Measurements from ENCODE around the gene NANS. TPM values are rescaled to one million over a fixed set of nuclear protein-coding genes. Genes with fewer than 3 reads are reported as not detected.
"Not testable (repeated sequence)": the region's sequence is repeated elsewhere in the genome, so short reads cannot be mapped to it uniquely, and the experiment has no call there.

NANS gene
- total RNA-seq, result 72.8 and 77.8 TPM in 2 replicates

- peak; percentile 91 to 98 for DNase-seq (ENCODE audit: low read depth in 2 of 2)
These were observed at the start of gene NANS for GRCh38 chr9:98056269-98057137. TSS of gene NANS (plus strand) at chr9:98056732. CDS start at chr9:98056809, 77 bp downstream.

GRCh38 chr9:98007251-98007928 is 49.1 kb upstream of the NANS start:
- DNase-seq (ENCODE audit: low read depth in 2 of 2), result peak; percentile 65 to 73

GRCh38 chr9:98008764-98009163 is 47.8 kb upstream of the NANS start:
- DNase-seq (ENCODE audit: low read depth in 2 of 2), result peak in 1 of 2 donors; percentile 27

GRCh38 chr9:98009437-98009836 is 47.1 kb upstream of the NANS start:
- DNase-seq (ENCODE audit: low read depth in 2 of 2), result no peak

- DNase-seq (ENCODE audit: low read depth in 2 of 2), result peak; percentile 78 to 91
These were observed 46.6 kb upstream of the NANS start for GRCh38 chr9:98009936-98010335.

GRCh38 chr9:98010445-98010844 is 46.1 kb upstream of the NANS start:
- DNase-seq (ENCODE audit: low read depth in 2 of 2), result peak; percentile 22 to 82

- no peak for DNase-seq (ENCODE audit: low read depth in 2 of 2)
These were observed 45.4 kb upstream of the NANS start for GRCh38 chr9:98011122-98011521.

GRCh38 chr9:98016137-98016680 is 40.3 kb upstream of the NANS start:
- DNase-seq (ENCODE audit: low read depth in 2 of 2), result no peak

- DNase-seq (ENCODE audit: low read depth in 2 of 2), result no peak
These were observed 39.2 kb upstream of the NANS start for GRCh38 chr9:98017306-98017705.

GRCh38 chr9:98018347-98018746 is 38.2 kb upstream of the NANS start:
- no peak for DNase-seq (ENCODE audit: low read depth in 2 of 2)

GRCh38 chr9:98019098-98019497 is 37.4 kb upstream of the NANS start:
- DNase-seq (ENCODE audit: low read depth in 2 of 2), result no peak

GRCh38 chr9:98019869-98020268 is 36.7 kb upstream of the NANS start:
- not testable (repeated sequence) for DNase-seq (ENCODE audit: low read depth in 2 of 2)

GRCh38 chr9:98020476-98021145 is 35.9 kb upstream of the NANS start:
- no peak for DNase-seq (ENCODE audit: low read depth in 2 of 2)

- peak in 1 of 2 donors; percentile 24 for DNase-seq (ENCODE audit: low read depth in 2 of 2)
These were observed 35.1 kb upstream of the NANS start for GRCh38 chr9:98021306-98022040.

GRCh38 chr9:98022447-98022846 is 34.1 kb upstream of the NANS start:
- DNase-seq (ENCODE audit: low read depth in 2 of 2), result peak in 1 of 2 donors; percentile 61

- no peak for DNase-seq (ENCODE audit: low read depth in 2 of 2)
These were observed 31.8 kb upstream of the NANS start for GRCh38 chr9:98024702-98025101.

GRCh38 chr9:98031169-98031568 is 25.4 kb upstream of the NANS start:
- DNase-seq (ENCODE audit: low read depth in 2 of 2), result no peak

GRCh38 chr9:98031935-98032334 is 24.6 kb upstream of the NANS start:
- no peak for DNase-seq (ENCODE audit: low read depth in 2 of 2)

GRCh38 chr9:98034593-98035546 is 21.7 kb upstream of the NANS start:
- DNase-seq (ENCODE audit: low read depth in 2 of 2), result peak; percentile 79 to 84

- peak in 1 of 2 donors; percentile 47 for DNase-seq (ENCODE audit: low read depth in 2 of 2)
These were observed 19.2 kb upstream of the NANS start for GRCh38 chr9:98037357-98037756.
